ENCODE measurements around the gene CYP4X1. TPM values are rescaled to one million over a fixed set of nuclear protein-coding genes. Genes with fewer than 3 reads are reported as not detected.
"Not testable (repeated sequence)": the region's sequence is repeated elsewhere in the genome, so short reads cannot be mapped to it uniquely, and the experiment has no call there.

CYP4X1 gene
- not detected in 2 replicates for total RNA-seq (2021)
- not detected for Bru-seq, nascent RNA
- BruChase-seq, experiment 1, labeled RNA remaining after a 2-hour chase = percentile 6 among the genes with signal in this experiment
- BruChase-seq, experiment 2, labeled RNA remaining after a 6-hour chase = percentile 6 among the genes with signal in this experiment
- long read RNA-seq = 0 reads

GRCh38 chr1:47023268-47024140 is at the start of gene CYP4X1:
CYP4X1 (plus strand) TSS chr1:47023669; CDS start chr1:47023818, 149 bp downstream.
- ChIA-PET CTCF (no interaction called here), POLR2A (ENCODE audit: low non-redundant PET) (no interaction called here)
- Histone ChIP-seq H3K27me3 (replicated peaks; ENCODE audit: insufficient read depth, low read depth, low read length, poor library complexity) (peaks cover 49% of the 10 kb centered on the region), H3K9me3 (ENCODE audit: low read depth, low read length, poor library complexity, severe bottlenecking) (no peaks in the 10 kb centered on the region), H3K27ac (ENCODE audit: low read depth, low read length, poor library complexity, severe bottlenecking) (no peak within 1 kb of the TSS), H3K4me1 (ENCODE audit: insufficient read depth, low read length, poor library complexity, severe bottlenecking) (no peaks in the 10 kb centered on the region), H3K4me3 (ENCODE audit: low read depth, low read length, poor library complexity, severe bottlenecking) (no peak within 1 kb of the TSS), H3K36me3 (ENCODE audit: insufficient read depth, low read length, poor library complexity, severe bottlenecking) (no peaks in the 10 kb centered on the region)
- TF ChIP-seq CTCF (conservative IDR thresholded peaks at IDR 0.05; ENCODE audit: low read depth, low read length) (no peak), EZH2 (IDR thresholded peaks at IDR 0.05; ENCODE audit: borderline replicate concordance, low read depth, low read length, poor library complexity, severe bottlenecking) (no peak)
- BruUV-seq (replicated peaks) = no TSS peak
- no peak for DNase-seq (ENCODE audit: low spot score)
- intact Hi-C loops (cut with micrococcal nuclease; ENCODE audit: unreplicated experiment) = no loop called here

- BruUV-seq (replicated peaks) = no TSS peak
- TF ChIP-seq EZH2 (IDR thresholded peaks at IDR 0.05; ENCODE audit: borderline replicate concordance, low read depth, low read length, poor library complexity, severe bottlenecking) (no peak), CTCF (conservative IDR thresholded peaks at IDR 0.05; ENCODE audit: low read depth, low read length) (no peak)
- H3K27ac ChIP-seq (ENCODE audit: low read depth, low read length, poor library complexity, severe bottlenecking) = no peak overlapping the region
- no peak overlapping the region for H3K4me3 ChIP-seq (ENCODE audit: low read depth, low read length, poor library complexity, severe bottlenecking)
- no peaks in the 10 kb centered on the region for H3K36me3 ChIP-seq (ENCODE audit: insufficient read depth, low read length, poor library complexity, severe bottlenecking)
- peaks cover 32% of the 10 kb centered on the region for H3K27me3 ChIP-seq (replicated peaks; ENCODE audit: insufficient read depth, low read depth, low read length, poor library complexity)
- H3K9me3 ChIP-seq (ENCODE audit: low read depth, low read length, poor library complexity, severe bottlenecking) = no peaks in the 10 kb centered on the region
- H3K4me1 ChIP-seq (ENCODE audit: insufficient read depth, low read length, poor library complexity, severe bottlenecking) = no peaks in the 10 kb centered on the region
- CTCF ChIA-PET = no interaction called here
- DNase-seq (ENCODE audit: low spot score) = no peak
- POLR2A ChIA-PET (ENCODE audit: low non-redundant PET) = no interaction called here
- intact Hi-C loops (cut with micrococcal nuclease; ENCODE audit: unreplicated experiment) = no loop called here
Measured at GRCh38 chr1:46983166-46983829, 40.2 kb upstream of the CYP4X1 start.

- DNase-seq (ENCODE audit: low spot score) = peak; percentile 35
- TF ChIP-seq EZH2 (IDR thresholded peaks at IDR 0.05; ENCODE audit: borderline replicate concordance, low read depth, low read length, poor library complexity, severe bottlenecking) (no peak), CTCF (conservative IDR thresholded peaks at IDR 0.05; ENCODE audit: low read depth, low read length) (no peak)
- Histone ChIP-seq H3K4me3 (ENCODE audit: low read depth, low read length, poor library complexity, severe bottlenecking) (no peak overlapping the region), H3K27me3 (replicated peaks; ENCODE audit: insufficient read depth, low read depth, low read length, poor library complexity) (peaks cover 38% of the 10 kb centered on the region), H3K36me3 (ENCODE audit: insufficient read depth, low read length, poor library complexity, severe bottlenecking) (no peaks in the 10 kb centered on the region), H3K27ac (ENCODE audit: low read depth, low read length, poor library complexity, severe bottlenecking) (no peak overlapping the region), H3K4me1 (ENCODE audit: insufficient read depth, low read length, poor library complexity, severe bottlenecking) (no peaks in the 10 kb centered on the region), H3K9me3 (ENCODE audit: low read depth, low read length, poor library complexity, severe bottlenecking) (no peaks in the 10 kb centered on the region)
- BruUV-seq (replicated peaks) = no TSS peak
- POLR2A ChIA-PET (ENCODE audit: low non-redundant PET) = no interaction called here
- intact Hi-C loops (cut with micrococcal nuclease; ENCODE audit: unreplicated experiment) = no loop called here
- CTCF ChIA-PET = interaction anchor here (0.6 kb wide), 1 partner anchor 33 kb away, joined by 6 read pairs; no protein-coding TSS in a partner anchor
Measured at GRCh38 chr1:46983830-46984586, 39.5 kb upstream of the CYP4X1 start.

GRCh38 chr1:46990541-46990940 is 32.9 kb upstream of the CYP4X1 start:
- H3K27me3 ChIP-seq (replicated peaks; ENCODE audit: insufficient read depth, low read depth, low read length, poor library complexity) = peaks cover 30% of the 10 kb centered on the region
- H3K36me3 ChIP-seq (ENCODE audit: insufficient read depth, low read length, poor library complexity, severe bottlenecking); H3K9me3 ChIP-seq (ENCODE audit: low read depth, low read length, poor library complexity, severe bottlenecking); DNase-seq (ENCODE audit: low spot score); H3K4me3 ChIP-seq (ENCODE audit: low read depth, low read length, poor library complexity, severe bottlenecking); POLR2A ChIA-PET (ENCODE audit: low non-redundant PET); CTCF ChIA-PET; BruUV-seq (replicated peaks); H3K27ac ChIP-seq (ENCODE audit: low read depth, low read length, poor library complexity, severe bottlenecking); H3K4me1 ChIP-seq (ENCODE audit: insufficient read depth, low read length, poor library complexity, severe bottlenecking): not testable (repeated sequence)
- intact Hi-C loops (cut with micrococcal nuclease; ENCODE audit: unreplicated experiment) = loop anchor here (10.0 kb wide), 1 partner anchor 246 kb away; no protein-coding TSS in a partner anchor

All from A673 (cell line).